ENCODE data around the gene AURKB.

DNA sequence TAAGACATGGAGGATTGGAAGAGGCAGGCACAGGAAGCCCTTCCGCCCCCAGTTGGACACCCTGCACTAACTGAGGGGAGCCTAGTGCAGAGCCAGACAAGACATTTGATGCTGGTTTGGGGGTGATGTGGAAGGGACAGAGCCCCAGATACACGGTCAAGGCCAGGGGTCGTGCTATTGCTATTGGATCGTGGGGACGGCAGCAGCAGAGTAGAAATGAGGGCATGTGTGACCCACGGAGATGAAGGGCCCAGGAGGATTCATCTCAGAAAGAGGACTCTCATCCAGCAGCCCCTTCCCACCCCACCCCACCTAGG lies 45.6 kb downstream of the AURKB start:
- TF ChIP-seq, protein P1, sequence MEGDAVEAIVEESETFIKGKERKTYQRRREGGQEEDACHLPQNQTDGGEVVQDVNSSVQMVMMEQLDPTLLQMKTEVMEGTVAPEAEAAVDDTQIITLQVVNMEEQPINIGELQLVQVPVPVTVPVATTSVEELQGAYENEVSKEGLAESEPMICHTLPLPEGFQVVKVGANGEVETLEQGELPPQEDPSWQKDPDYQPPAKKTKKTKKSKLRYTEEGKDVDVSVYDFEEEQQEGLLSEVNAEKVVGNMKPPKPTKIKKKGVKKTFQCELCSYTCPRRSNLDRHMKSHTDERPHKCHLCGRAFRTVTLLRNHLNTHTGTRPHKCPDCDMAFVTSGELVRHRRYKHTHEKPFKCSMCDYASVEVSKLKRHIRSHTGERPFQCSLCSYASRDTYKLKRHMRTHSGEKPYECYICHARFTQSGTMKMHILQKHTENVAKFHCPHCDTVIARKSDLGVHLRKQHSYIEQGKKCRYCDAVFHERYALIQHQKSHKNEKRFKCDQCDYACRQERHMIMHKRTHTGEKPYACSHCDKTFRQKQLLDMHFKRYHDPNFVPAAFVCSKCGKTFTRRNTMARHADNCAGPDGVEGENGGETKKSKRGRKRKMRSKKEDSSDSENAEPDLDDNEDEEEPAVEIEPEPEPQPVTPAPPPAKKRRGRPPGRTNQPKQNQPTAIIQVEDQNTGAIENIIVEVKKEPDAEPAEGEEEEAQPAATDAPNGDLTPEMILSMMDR (IDR thresholded peaks at IDR 0.05) = no peak
- TF ChIP-seq POLR2A (IDR thresholded peaks at IDR 0.05) = no peak

Measured in right lobe of liver (tissue), 4 donors.